GM18868 (cell line): ENCODE results near the gene CCDC24.
A peak's percentile ranks its signal among the peaks of the same experiment; 100 is the strongest.

Source experiments
- ATAC-seq: cut with Tn5 transposase; IDR thresholded peaks from one replicate; pipeline ENCODE4 v1.9.1; 2021; ENCODE audit warnings: mild to moderate bottlenecking, moderate library complexity; ENCODE audit not compliant: unreplicated experiment

CCDC24 gene

GRCh38 chr1:44021156-44021555 lies 29.8 kb downstream of the CCDC24 start:
- ATAC-seq, result no peak

GRCh38 chr1:44021581-44022321 lies 30.4 kb downstream of the CCDC24 start:
- no peak for ATAC-seq

GRCh38 chr1:44024031-44024902 lies 32.9 kb downstream of the CCDC24 start:
- ATAC-seq, result no peak

GRCh38 chr1:44024903-44025525 lies 33.6 kb downstream of the CCDC24 start:
- no peak for ATAC-seq

- no peak for ATAC-seq
Observed at GRCh38 chr1:44025816-44026215, 34.4 kb downstream of the CCDC24 start.

GRCh38 chr1:44027320-44027719 lies 35.9 kb downstream of the CCDC24 start:
- ATAC-seq, result no peak

GRCh38 chr1:44029260-44029910 lies 38.0 kb downstream of the CCDC24 start:
- peak; percentile 33 for ATAC-seq

- peak; percentile 90 for ATAC-seq
Observed at GRCh38 chr1:44029911-44030604, 38.7 kb downstream of the CCDC24 start.

GRCh38 chr1:44030605-44031251 lies 39.3 kb downstream of the CCDC24 start:
- peak; percentile 16 for ATAC-seq

- no peak for ATAC-seq
Observed at GRCh38 chr1:44031252-44032169, 40.1 kb downstream of the CCDC24 start, which contains the start of gene SLC6A9. SLC6A9 (minus strand) TSS chr1:44031462; CDS start chr1:44024277, 7,185 bp downstream.

GRCh38 chr1:44032170-44032790 lies 40.9 kb downstream of the CCDC24 start:
- ATAC-seq, result no peak

GRCh38 chr1:44033041-44033575 lies 41.7 kb downstream of the CCDC24 start:
- no peak for ATAC-seq

GRCh38 chr1:44033756-44034155 lies 42.4 kb downstream of the CCDC24 start:
- ATAC-seq, result no peak

GRCh38 chr1:44034423-44034822 lies 43.0 kb downstream of the CCDC24 start:
- ATAC-seq, result no peak

GRCh38 chr1:44034976-44035716 lies 43.7 kb downstream of the CCDC24 start:
- ATAC-seq, result no peak

GRCh38 chr1:44035726-44036408 lies 44.5 kb downstream of the CCDC24 start:
- ATAC-seq, result no peak
